Suprapubic skin (tissue), 4 donors: ENCODE measurements around the gene TMEM213. TPM values are rescaled to one million over a fixed set of nuclear protein-coding genes. Genes with fewer than 3 reads are reported as not detected.

Experiments used
- DNase-seq, 2 donors: peaks; one replicate each; pipeline ENCODE4 v3.0.0-alpha.2; 2019; ENCODE audit warnings: low spot score in 2 of 2
- H3K27ac ChIP-seq: fragments of 200-600 bp; sonication (generic); one replicate; pipeline ENCODE4 v1.5.1; 2019
- H3K27me3 ChIP-seq: fragments of 200-600 bp; sonication (generic); one replicate; pipeline ENCODE4 v1.5.1; 2019
- H3K36me3 ChIP-seq: fragments of 200-600 bp; sonication (generic); one replicate; pipeline ENCODE4 v1.5.1; 2019
- H3K4me1 ChIP-seq: fragments of 200-600 bp; sonication (generic); one replicate; pipeline ENCODE4 v1.5.1; 2019
- H3K4me3 ChIP-seq: fragments of 200-600 bp; sonication (generic); one replicate; pipeline ENCODE4 v1.5.1; 2019; ENCODE audit warnings: mild to moderate bottlenecking
- H3K9me3 ChIP-seq: fragments of 200-600 bp; sonication (generic); one replicate; pipeline ENCODE4 v1.5.1; 2019
- CTCF ChIP-seq, 2 donors: fragments of 200-600 bp in 1 of 2; fragments of 450-650 bp in 1 of 2; sonication (generic) in 1 of 2; IDR thresholded peaks; one replicate each; pipeline ENCODE4 v1.5.1; 2016 to 2019; ENCODE audit warnings: antibody characterized with exemption in 2 of 2, mild to moderate bottlenecking in 1 of 2, moderate library complexity in 1 of 2
- EP300 ChIP-seq: sonication (generic); formaldehyde crosslinking; IDR thresholded peaks from one replicate; pipeline ENCODE4 v1.6.1; 2017; ENCODE audit warnings: antibody characterized with exemption
- POLR2A ChIP-seq, 2 donors: fragments of 450-650 bp; IDR thresholded peaks; one replicate each; pipeline ENCODE4 v1.6.1; 2017; ENCODE audit warnings: antibody characterized with exemption in 2 of 2, mild to moderate bottlenecking in 2 of 2, moderate library complexity in 2 of 2
- POLR2AphosphoS5 ChIP-seq, 3 donors: sonication (generic); formaldehyde crosslinking; IDR thresholded peaks; one replicate each; pipeline ENCODE4 v1.6.1; 2017; ENCODE audit warnings: antibody characterized with exemption in 3 of 3
- WGBS: methylation state at CpG from one replicate; pipeline ENCODE4 v1.1.5; 2018; 5-methylcytosine and 5-hydroxymethylcytosine counted together
- total RNA-seq, 4 donors: library from RNA; depleted of rRNA; stranded (reverse); fragments of >200 nt; gene quantifications; one replicate each; pipeline ENCODE4 v1.1.0, GENCODE V29; 2016

The TMEM213 gene
- total RNA-seq, 4 donors from 2014 or later: 11.4 to 20.8 (median 14.8) TPM

- Histone ChIP-seq H3K4me3 (no peak overlapping the region), H3K27ac (peak overlapping the region; percentile 48), H3K4me1 (peaks cover 14% of the 10 kb centered on the region), H3K9me3 (no peaks in the 10 kb centered on the region), H3K36me3 (no peaks in the 10 kb centered on the region), H3K27me3 (no peaks in the 10 kb centered on the region)
- no peak for TF ChIP-seq EP300
- peak in 1 of 2 donors; percentile 71 for DNase-seq
- WGBS: 40% methylated on average over 13 of the region's 13 CpGs
Observed at GRCh38 chr7:138880881-138881578, 83.2 kb downstream of the TMEM213 start.

- Histone ChIP-seq H3K4me1 (peaks cover 14% of the 10 kb centered on the region), H3K4me3 (no peak overlapping the region), H3K9me3 (no peaks in the 10 kb centered on the region), H3K36me3 (no peaks in the 10 kb centered on the region), H3K27me3 (no peaks in the 10 kb centered on the region), H3K27ac (peak overlapping the region; percentile 48)
- TF ChIP-seq POLR2A (IDR thresholded peaks at IDR 0.05) (no peak), POLR2AphosphoS5 (IDR thresholded peaks at IDR 0.05) (no peak), EP300 (no peak), CTCF (IDR thresholded peaks at IDR 0.05) (no peak)
- WGBS: 52% methylated on average over 6 of the region's 6 CpGs
- no peak for DNase-seq
Observed at GRCh38 chr7:138881579-138882188, 83.9 kb downstream of the TMEM213 start.

GRCh38 chr7:138882249-138882648, 84.5 kb downstream of the TMEM213 start:
- peak overlapping the region; percentile 48 for H3K27ac ChIP-seq
- H3K27me3 ChIP-seq: no peaks in the 10 kb centered on the region
- 77% methylated on average over 6 of the region's 6 CpGs for WGBS
- H3K36me3 ChIP-seq: no peaks in the 10 kb centered on the region
- no peak for TF ChIP-seq POLR2A (IDR thresholded peaks at IDR 0.05)
- no peak overlapping the region for H3K4me3 ChIP-seq
- peaks cover 14% of the 10 kb centered on the region for H3K4me1 ChIP-seq
- no peak for DNase-seq
- no peaks in the 10 kb centered on the region for H3K9me3 ChIP-seq

- Histone ChIP-seq H3K9me3 (no peaks in the 10 kb centered on the region), H3K4me1 (peaks cover 21% of the 10 kb centered on the region), H3K36me3 (no peaks in the 10 kb centered on the region), H3K27ac (no peak overlapping the region), H3K4me3 (no peak overlapping the region), H3K27me3 (no peaks in the 10 kb centered on the region)
- no peak for DNase-seq
- TF ChIP-seq CTCF (IDR thresholded peaks at IDR 0.05) (no peak), POLR2AphosphoS5 (IDR thresholded peaks at IDR 0.05) (no peak), EP300 (no peak), POLR2A (IDR thresholded peaks at IDR 0.05) (no peak)
- 90% methylated on average over 13 of the region's 13 CpGs for WGBS
Observed at GRCh38 chr7:138885383-138886147, 87.8 kb downstream of the TMEM213 start.

- DNase-seq: no peak
- Histone ChIP-seq H3K4me1 (peaks cover 22% of the 10 kb centered on the region), H3K27ac (no peak overlapping the region), H3K9me3 (no peaks in the 10 kb centered on the region), H3K36me3 (no peaks in the 10 kb centered on the region), H3K4me3 (no peak overlapping the region), H3K27me3 (no peaks in the 10 kb centered on the region)
- TF ChIP-seq EP300 (no peak), POLR2A (IDR thresholded peaks at IDR 0.05) (no peak), CTCF (IDR thresholded peaks at IDR 0.05) (peak; percentile 53 to 55)
- WGBS: 43% methylated on average over 4 of the region's 4 CpGs
Observed at GRCh38 chr7:138886501-138886917, 88.7 kb downstream of the TMEM213 start.

GRCh38 chr7:138887085-138887710, 89.4 kb downstream of the TMEM213 start:
- no peak overlapping the region for H3K27ac ChIP-seq
- no peaks in the 10 kb centered on the region for H3K27me3 ChIP-seq
- H3K9me3 ChIP-seq: no peaks in the 10 kb centered on the region
- peaks cover 19% of the 10 kb centered on the region for H3K4me1 ChIP-seq
- H3K36me3 ChIP-seq: no peaks in the 10 kb centered on the region
- no peak for DNase-seq
- WGBS: 90% methylated on average over 9 of the region's 9 CpGs
- no peak overlapping the region for H3K4me3 ChIP-seq
- no peak for TF ChIP-seq EP300
- TF ChIP-seq POLR2A (IDR thresholded peaks at IDR 0.05): no peak
- TF ChIP-seq CTCF (IDR thresholded peaks at IDR 0.05): no peak
